Right lobe of liver (tissue), 6 donors: ENCODE measurements around the gene GREB1. TPM values are rescaled to one million over a fixed set of nuclear protein-coding genes. Genes with fewer than 3 reads are reported as not detected.

Source experiments
- ATAC-seq, 4 donors: fragments of 200-7000 bp; cut with Tn5 transposase; one replicate each; pipeline ENCODE4 v1.9.1; 2020; ENCODE audit warnings: mild to moderate bottlenecking in 4 of 4, moderate library complexity in 4 of 4
- DNase-seq, 3 donors: peaks; one replicate each; pipeline ENCODE4 v3.0.0-alpha.2; 2020
- H3K27ac ChIP-seq, 3 donors: fragments of 200-600 bp; one replicate each; pipeline ENCODE4 v1.8.0; 2022
- H3K27me3 ChIP-seq, 2 donors: fragments of 200-600 bp; one replicate each; pipeline ENCODE4 v1.8.0; 2022
- H3K36me3 ChIP-seq, 4 donors: fragments of 200-600 bp; sonication (generic) in 1 of 4; one replicate each; pipeline versions ENCODE4 v1.5.1 to v1.8.0; 2017 to 2022; ENCODE audit warnings: control low read depth in 1 of 4
- H3K4me1 ChIP-seq, 4 donors: fragments of 200-600 bp; sonication (generic) in 1 of 4; one replicate each; pipeline versions ENCODE4 v1.5.1 to v1.8.0; 2017 to 2022; ENCODE audit warnings: control low read depth in 1 of 4
- H3K4me3 ChIP-seq, 3 donors: fragments of 200-600 bp; one replicate each; pipeline ENCODE4 v1.8.0; 2022
- H3K9me3 ChIP-seq, 4 donors: fragments of 200-600 bp; sonication (generic) in 1 of 4; one replicate each; pipeline versions ENCODE4 v1.5.1 to v1.8.0; 2017 to 2022; ENCODE audit warnings: control low read depth in 1 of 4
- POLR2A ChIP-seq: fragments of 450-650 bp; IDR thresholded peaks from one replicate; pipeline ENCODE4 v1.6.1; 2017; ENCODE audit warnings: antibody characterized with exemption, mild to moderate bottlenecking
- WGBS: methylation state at CpG from one replicate; pipeline ENCODE4 v1.1.6; 2018; ENCODE audit warnings: low coverage, low lambda C conversion rate; ENCODE audit not compliant: insufficient coverage; ENCODE audit errors: missing lambda C conversion rate; 5-methylcytosine and 5-hydroxymethylcytosine counted together
- intact Hi-C, 2 donors: fragments of 100-400 bp; cut with DNase I; formaldehyde crosslinking; loops; one replicate each; pipeline versions ENCODE4 v1.11.2 to v1.14.1; 2022
- total RNA-seq, 6 experiments: library from RNA; depleted of rRNA in 2 of 6; stranded (reverse); fragments of >200 nt in 2 of 6; fragmentation: NEBNext Ultra II Directional in 3 of 6; extraction: Animal tissue kit (Norgen Biotek cat#: 25700) in 3 of 6; gene quantifications; one replicate each; pipeline versions ENCODE4 v1.1.0 to v1.2.4, GENCODE V29; 2016 to 2023
- TF ChIP-seq, protein P1 (sequence below), 4 donors: fragments of 200-600 bp in 3 of 4; fragments of 450-650 bp in 1 of 4; IDR thresholded peaks; one replicate each; pipeline versions ENCODE4 v1.5.1 to v1.8.0; 2016 to 2022; ENCODE audit warnings: antibody characterized with exemption in 4 of 4, mild to moderate bottlenecking in 2 of 4
- donor health status: DM: no; HTN: yes; CAD: no.
- donor health status: DM: no; HTN: no; CAD: no.
- donor health status: DM: no; HTN: no; CAD: no.
- donor health status: DM: no; HTN: yes; CAD: no.
- donor health status: DM: no; HTN: yes; CAD: no.

The GREB1 gene
- total RNA-seq, 6 experiments from 2014 or later = 1.6 to 19.5 (median 6.5) TPM

GRCh38 chr2:11492244-11492643 is 41.6 kb upstream of the GREB1 start:
- DNase-seq (no peak), ATAC-seq (no peak)
- Histone ChIP-seq H3K36me3 (no peaks in the 10 kb centered on the region), H3K4me1 (no peaks in the 10 kb centered on the region), H3K9me3 (no peaks in the 10 kb centered on the region), H3K27ac (no peak overlapping the region), H3K27me3 (no peaks in the 10 kb centered on the region), H3K4me3 (no peak overlapping the region)
- WGBS = 80% methylated on average over 2 of the region's 3 CpGs
- TF ChIP-seq, protein P1, sequence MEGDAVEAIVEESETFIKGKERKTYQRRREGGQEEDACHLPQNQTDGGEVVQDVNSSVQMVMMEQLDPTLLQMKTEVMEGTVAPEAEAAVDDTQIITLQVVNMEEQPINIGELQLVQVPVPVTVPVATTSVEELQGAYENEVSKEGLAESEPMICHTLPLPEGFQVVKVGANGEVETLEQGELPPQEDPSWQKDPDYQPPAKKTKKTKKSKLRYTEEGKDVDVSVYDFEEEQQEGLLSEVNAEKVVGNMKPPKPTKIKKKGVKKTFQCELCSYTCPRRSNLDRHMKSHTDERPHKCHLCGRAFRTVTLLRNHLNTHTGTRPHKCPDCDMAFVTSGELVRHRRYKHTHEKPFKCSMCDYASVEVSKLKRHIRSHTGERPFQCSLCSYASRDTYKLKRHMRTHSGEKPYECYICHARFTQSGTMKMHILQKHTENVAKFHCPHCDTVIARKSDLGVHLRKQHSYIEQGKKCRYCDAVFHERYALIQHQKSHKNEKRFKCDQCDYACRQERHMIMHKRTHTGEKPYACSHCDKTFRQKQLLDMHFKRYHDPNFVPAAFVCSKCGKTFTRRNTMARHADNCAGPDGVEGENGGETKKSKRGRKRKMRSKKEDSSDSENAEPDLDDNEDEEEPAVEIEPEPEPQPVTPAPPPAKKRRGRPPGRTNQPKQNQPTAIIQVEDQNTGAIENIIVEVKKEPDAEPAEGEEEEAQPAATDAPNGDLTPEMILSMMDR (IDR thresholded peaks at IDR 0.05) = no peak
- intact Hi-C loops = no loop called here

DNA sequence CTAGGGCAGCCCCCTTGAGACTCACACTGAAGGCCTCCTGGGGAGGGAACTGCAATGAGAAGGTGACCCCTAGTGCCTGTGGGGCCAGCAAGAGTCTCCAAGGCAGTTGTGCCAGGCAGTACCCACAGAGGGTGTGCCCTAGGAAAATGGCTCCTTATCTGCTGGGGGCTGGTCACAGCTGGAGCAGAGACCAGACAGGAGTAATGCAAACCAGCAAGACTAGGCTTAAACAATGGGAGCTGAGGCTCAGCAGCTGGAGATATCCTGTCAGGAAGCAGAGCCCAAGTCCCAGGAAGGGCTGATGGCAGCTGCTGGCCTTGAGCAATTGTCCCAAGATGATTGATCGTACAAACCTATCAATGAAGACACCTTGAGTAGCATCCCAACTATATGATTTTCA is 41.1 kb upstream of the GREB1 start:
- peaks cover 0 to under 1% (median 0%) of the 10 kb centered on the region in 4 donors for H3K4me1 ChIP-seq
- no peaks in the 10 kb centered on the region for H3K27me3 ChIP-seq
- DNase-seq (no peak), ATAC-seq (no peak)
- H3K27ac ChIP-seq = no peak overlapping the region
- H3K4me3 ChIP-seq = no peak overlapping the region
- intact Hi-C loops = no loop called here
- no peaks in the 10 kb centered on the region for H3K36me3 ChIP-seq
- no CpG with 5 or more reads among the region's 1 CpG for WGBS
- H3K9me3 ChIP-seq = no peaks in the 10 kb centered on the region
- TF ChIP-seq, protein P1 (IDR thresholded peaks at IDR 0.05) = no peak
- TF ChIP-seq POLR2A = no peak

DNA sequence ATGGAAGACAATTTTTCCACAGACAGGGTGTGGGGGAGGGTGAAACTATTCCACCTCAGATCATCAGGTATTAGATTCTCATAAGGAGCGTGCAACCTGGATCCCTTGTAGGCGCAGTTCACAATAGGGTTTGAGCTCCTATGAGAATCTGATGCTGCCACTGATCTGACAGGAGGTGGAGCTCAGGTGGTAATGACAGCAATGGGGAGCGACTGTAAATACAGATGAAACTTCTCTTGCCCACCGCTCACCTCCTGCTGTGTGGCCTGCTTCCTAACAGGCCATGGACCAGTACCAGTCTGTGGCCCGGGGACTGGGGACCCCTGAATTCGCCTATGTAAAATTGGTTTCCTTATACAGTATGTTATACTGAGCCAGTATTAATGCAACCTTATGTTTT is 40.6 kb upstream of the GREB1 start:
- H3K9me3 ChIP-seq = no peaks in the 10 kb centered on the region
- no peak overlapping the region for H3K27ac ChIP-seq
- no peak for ATAC-seq
- no peak overlapping the region for H3K4me3 ChIP-seq
- H3K4me1 ChIP-seq = peaks cover 0 to 6% (median 2%) of the 10 kb centered on the region in 4 donors
- no peaks in the 10 kb centered on the region for H3K36me3 ChIP-seq
- no peak for DNase-seq
- intact Hi-C loops = no loop called here
- WGBS = 93% methylated on average over 2 of the region's 6 CpGs
- TF ChIP-seq, protein P1 (IDR thresholded peaks at IDR 0.05) = no peak
- no peak for TF ChIP-seq POLR2A
- no peaks in the 10 kb centered on the region for H3K27me3 ChIP-seq

DNA sequence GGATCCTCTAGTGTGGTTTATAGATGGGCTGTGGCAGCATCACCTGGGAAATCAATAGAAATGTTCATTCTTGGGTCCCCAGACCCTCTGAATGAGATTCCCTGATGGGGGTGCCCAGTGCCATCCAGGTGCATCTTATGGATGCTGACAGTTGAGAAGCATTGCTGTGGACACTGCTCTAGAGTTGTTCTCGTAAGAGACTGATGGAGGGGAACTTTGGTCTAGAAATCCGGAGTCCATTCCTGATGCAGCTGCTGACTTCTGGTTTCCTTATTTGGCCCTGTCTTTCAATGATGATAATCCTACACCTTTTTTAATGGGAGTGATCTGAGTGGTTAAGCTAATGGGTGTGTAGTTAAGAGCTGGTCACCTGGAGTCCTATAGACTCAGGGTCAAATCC is 39.5 kb upstream of the GREB1 start:
- DNase-seq = no peak
- intact Hi-C loops = no loop called here
- no peak overlapping the region for H3K27ac ChIP-seq
- WGBS = 83% methylated on average over 1 of the region's 2 CpGs
- no peaks in the 10 kb centered on the region for H3K9me3 ChIP-seq
- no peak for ATAC-seq
- peaks cover 0 to 14% (median 7%) of the 10 kb centered on the region in 4 donors for H3K4me1 ChIP-seq
- TF ChIP-seq POLR2A = no peak
- TF ChIP-seq, protein P1 (IDR thresholded peaks at IDR 0.05) = no peak
- no peaks in the 10 kb centered on the region for H3K27me3 ChIP-seq
- H3K4me3 ChIP-seq = no peak overlapping the region
- H3K36me3 ChIP-seq = no peaks in the 10 kb centered on the region
